Liver (tissue), 9 donors: ENCODE results near the gene LPP. TPM values are rescaled to one million over a fixed set of nuclear protein-coding genes. Genes with fewer than 3 reads are reported as not detected.

ENCODE experiments used
- DNase-seq: peaks from one replicate; pipeline ENCODE4 v3.0.0-alpha.2; 2017; ENCODE audit warnings: low spot score
- H3K27ac ChIP-seq, 2 donors: one replicate each; pipeline ENCODE4 v1.7.0; 2013; ENCODE audit warnings: inconsistent platforms in 2 of 2, low read length in 2 of 2, control low read depth in 1 of 2, low read depth in 1 of 2, mild to moderate bottlenecking in 1 of 2
- H3K27me3 ChIP-seq, 4 donors: one replicate each; pipeline versions ENCODE4 v1.6.1 to v1.7.0; 2013; ENCODE audit warnings: low read length in 3 of 4, inconsistent platforms in 1 of 4, mild to moderate bottlenecking in 1 of 4, moderate library complexity in 1 of 4; ENCODE audit not compliant: control insufficient read depth in 4 of 4, insufficient read depth in 4 of 4
- H3K36me3 ChIP-seq, 4 donors: one replicate each; pipeline versions ENCODE4 v1.6.1 to v1.7.0; 2013; ENCODE audit warnings: low read length in 3 of 4, mild to moderate bottlenecking in 3 of 4, low read depth in 1 of 4, moderate library complexity in 1 of 4; ENCODE audit not compliant: control insufficient read depth in 4 of 4, insufficient read depth in 3 of 4
- H3K4me1 ChIP-seq, 4 donors: one replicate each; pipeline versions ENCODE4 v1.6.1 to v1.7.0; 2013; ENCODE audit warnings: low read length in 3 of 4, mild to moderate bottlenecking in 3 of 4, moderate library complexity in 1 of 4; ENCODE audit not compliant: control insufficient read depth in 4 of 4, insufficient read depth in 4 of 4
- H3K4me3 ChIP-seq, 3 donors: one replicate each; pipeline versions ENCODE4 v1.6.1 to v1.7.0; 2013; ENCODE audit warnings: low read length in 3 of 3, control low read depth in 1 of 3, low read depth in 1 of 3, mild to moderate bottlenecking in 1 of 3
- H3K9ac ChIP-seq, 2 donors: one replicate each; pipeline ENCODE4 v1.7.0; 2013; ENCODE audit warnings: low read length in 2 of 2, mild to moderate bottlenecking in 2 of 2, moderate library complexity in 2 of 2, control low read depth in 1 of 2, low read depth in 1 of 2
- H3K9me3 ChIP-seq, 4 donors: one replicate each; pipeline versions ENCODE4 v1.6.1 to v1.7.0; 2013; ENCODE audit warnings: low read length in 3 of 4; ENCODE audit not compliant: control insufficient read depth in 4 of 4
- ATF3 ChIP-seq: IDR thresholded peaks from 2 replicates; pipeline ENCODE4 v1.6.1; 2016; ENCODE audit warnings: antibody characterized with exemption
- EGR1 ChIP-seq, 2 donors: IDR thresholded peaks; 2 replicates each; pipeline ENCODE4 v1.6.1; 2016 to 2018; ENCODE audit warnings: antibody characterized with exemption in 2 of 2, low read depth in 2 of 2
- FOXA1 ChIP-seq: IDR thresholded peaks from 2 replicates; pipeline ENCODE4 v1.6.1; 2016; ENCODE audit warnings: antibody characterized with exemption
- FOXA2 ChIP-seq: IDR thresholded peaks from 2 replicates; pipeline ENCODE4 v1.6.1; 2016; ENCODE audit warnings: antibody characterized with exemption
- GABPA ChIP-seq, 2 donors: IDR thresholded peaks in 1 of 2; conservative IDR thresholded peaks in 1 of 2; 2 replicates each; pipeline ENCODE4 v1.6.1; 2016; ENCODE audit warnings: antibody characterized with exemption in 2 of 2, mild to moderate bottlenecking in 1 of 2, moderate library complexity in 1 of 2
- HNF4G ChIP-seq: IDR thresholded peaks from 2 replicates; pipeline ENCODE4 v1.6.1; 2016; ENCODE audit warnings: antibody characterized with exemption
- JUND ChIP-seq, 2 donors: IDR thresholded peaks; 2 replicates each; pipeline ENCODE4 v1.6.1; 2016; ENCODE audit warnings: antibody characterized with exemption in 2 of 2
- MAX ChIP-seq: IDR thresholded peaks from 2 replicates; pipeline ENCODE4 v1.6.1; 2016; ENCODE audit warnings: antibody characterized with exemption
- NR2F2 ChIP-seq: IDR thresholded peaks from 2 replicates; pipeline ENCODE4 v1.6.1; 2016; ENCODE audit warnings: antibody characterized with exemption
- RAD21 ChIP-seq, 2 donors: IDR thresholded peaks; 2 replicates each; pipeline ENCODE4 v1.6.1; 2016; ENCODE audit warnings: antibody characterized with exemption in 2 of 2, mild to moderate bottlenecking in 2 of 2
- REST ChIP-seq: IDR thresholded peaks from 2 replicates; pipeline ENCODE4 v1.6.1; 2016; ENCODE audit warnings: antibody characterized with exemption, mild to moderate bottlenecking
- RXRA ChIP-seq, 2 donors: IDR thresholded peaks; 2 replicates each; pipeline ENCODE4 v1.6.1; 2017 to 2018; ENCODE audit warnings: antibody characterized with exemption in 2 of 2, mild to moderate bottlenecking in 1 of 2
- SP1 ChIP-seq: IDR thresholded peaks from 2 replicates; pipeline ENCODE4 v1.6.1; 2018; ENCODE audit warnings: antibody characterized with exemption, mild to moderate bottlenecking
- TAF1 ChIP-seq: conservative IDR thresholded peaks from 2 replicates; pipeline ENCODE4 v1.6.1; 2016; ENCODE audit warnings: antibody characterized with exemption, mild to moderate bottlenecking
- YY1 ChIP-seq: IDR thresholded peaks from 2 replicates; pipeline ENCODE4 v1.6.1; 2016; ENCODE audit warnings: antibody characterized with exemption, mild to moderate bottlenecking
- ZBTB33 ChIP-seq: IDR thresholded peaks from 2 replicates; pipeline ENCODE4 v1.6.1; 2016; ENCODE audit warnings: antibody characterized with exemption
- WGBS: extraction: QIAGEN DNeasy Blood & Tissue Kit; methylation state at CpG from one replicate; pipeline ENCODE4 v1.1.7; 2013; 5-methylcytosine and 5-hydroxymethylcytosine counted together
- polyA plus RNA-seq, 2 donors: library from polyadenylated mRNA; stranded (reverse) in 1 of 2; unstranded in 1 of 2; fragments of 200-250 nt in 1 of 2; fragments of >200 nt in 1 of 2; fragmentation: Nextera tagmentation in 1 of 2; extraction: Ambion mirVana in 1 of 2; gene quantifications; one replicate each; pipeline versions ENCODE4 v1.2.1 to v1.2.3, GENCODE V29; 2013 to 2015
- total RNA-seq, 2 donors: library from RNA; depleted of rRNA; stranded (reverse); fragments of >200 nt; gene quantifications; one replicate each; pipeline ENCODE4 v1.2.3, GENCODE V29; 2014
- donor health status: healthy.
- donor health status: healthy.
- donor health status: healthy.
- donor health status: healthy.
- donor health status: healthy.

Gene LPP
- total and polyA plus RNA-seq, 4 donors = 3.3 to 53.7 (median 28.2) TPM

- 96% methylated on average over 1 of the region's 1 CpG for WGBS
- Histone ChIP-seq H3K27ac (no peak overlapping the region), H3K4me1 (peaks cover 10 to 33% (median 22%) of the 10 kb centered on the region in 4 donors), H3K9ac (no peak overlapping the region), H3K36me3 (peaks cover 0 to 1% (median 0%) of the 10 kb centered on the region in 4 donors), H3K27me3 (no peaks in the 10 kb centered on the region), H3K9me3 (no peaks in the 10 kb centered on the region), H3K4me3 (no peak overlapping the region)
- no peak for DNase-seq
- TF ChIP-seq REST (no peak), JUND (IDR thresholded peaks at IDR 0.05) (no peak), SP1 (no peak), ATF3 (no peak), MAX (no peak), GABPA (IDR thresholded peaks at IDR 0.05 in 1 of 2, conservative IDR thresholded peaks at IDR 0.05 in 1 of 2) (no peak), NR2F2 (no peak), FOXA2 (no peak), YY1 (no peak), EGR1 (IDR thresholded peaks at IDR 0.05; ENCODE audit: low read depth in 2 of 2) (no peak), ZBTB33 (no peak), FOXA1 (no peak), TAF1 (no peak), RAD21 (IDR thresholded peaks at IDR 0.05) (no peak), HNF4G (no peak), RXRA (IDR thresholded peaks at IDR 0.05) (no peak)
Observed at GRCh38 chr3:188660415-188660814, 506.5 kb downstream of the LPP start.

- H3K4me3 ChIP-seq = no peak overlapping the region
- peaks cover 0 to 1% (median 0%) of the 10 kb centered on the region in 4 donors for H3K36me3 ChIP-seq
- no peaks in the 10 kb centered on the region for H3K9me3 ChIP-seq
- no peak for DNase-seq
- H3K27ac ChIP-seq = no peak overlapping the region
- peaks cover 10 to 26% (median 19%) of the 10 kb centered on the region in 4 donors for H3K4me1 ChIP-seq
- no peaks in the 10 kb centered on the region for H3K27me3 ChIP-seq
- WGBS = 95% methylated on average over 2 of the region's 2 CpGs
- H3K9ac ChIP-seq = no peak overlapping the region
- TF ChIP-seq FOXA1 = no peak
- TF ChIP-seq TAF1 = no peak
- TF ChIP-seq RXRA (IDR thresholded peaks at IDR 0.05) = no peak
- no peak for TF ChIP-seq ZBTB33
- TF ChIP-seq MAX = no peak
Observed at GRCh38 chr3:188661806-188662205, 507.8 kb downstream of the LPP start.
